Measurements from ENCODE around the gene RASGEF1C.
"Not testable (repeated sequence)": the region's sequence is repeated elsewhere in the genome, so short reads cannot be mapped to it uniquely, and the experiment has no call there.

RASGEF1C gene

DNA sequence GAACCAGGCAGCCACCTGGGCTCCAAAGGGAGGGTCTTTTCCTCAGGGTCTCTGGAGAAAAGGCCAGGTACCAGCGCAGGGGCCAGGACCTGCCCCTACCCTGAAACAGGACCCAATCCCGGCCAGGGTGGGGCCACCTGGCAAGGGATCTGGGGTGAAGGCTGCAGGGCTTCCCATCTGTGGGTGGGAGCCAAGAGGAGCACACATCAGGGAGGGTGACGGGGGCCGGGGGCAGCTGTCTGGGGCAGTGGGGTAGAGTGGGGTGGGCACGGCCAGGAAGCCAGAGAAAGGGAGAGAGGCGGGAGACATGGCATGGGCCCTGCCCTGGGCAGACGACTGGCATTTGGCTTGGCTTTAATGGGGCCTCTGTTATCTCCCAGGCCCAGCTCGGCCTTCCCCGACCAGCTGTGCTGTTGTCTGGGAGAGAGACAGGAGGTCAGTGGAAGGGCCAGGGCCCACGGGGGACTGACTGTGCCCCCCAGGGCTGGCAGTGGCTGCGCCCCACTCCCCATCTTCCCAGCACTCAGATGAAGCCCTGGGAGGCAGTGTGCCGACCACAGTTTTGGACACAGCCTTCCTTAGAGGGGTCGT is 80.2 kb downstream of the RASGEF1C start:
- no peak overlapping the region for H3K4me3 ChIP-seq (ENCODE audit: low read length)
- no peak for DNase-seq (ENCODE audit: low read depth, low spot score)
- 0 out of 2 replicates have a peak, but pooled peaks cover 1% of the 10 kb centered on the region for H3K4me1 ChIP-seq (ENCODE audit: control insufficient read depth, insufficient read depth, low read length)
- no CpG with 5 or more reads among the region's 13 CpGs for WGBS (ENCODE audit: insufficient coverage, insufficient read length)
- no peaks in the 10 kb centered on the region; the same call in 1 of the 2 replicates for H3K36me3 ChIP-seq (ENCODE audit: control insufficient read depth, insufficient read depth, low read length)
- no peaks in the 10 kb centered on the region for H3K27me3 ChIP-seq (ENCODE audit: control insufficient read depth, insufficient read depth, low read length)
- no peaks in the 10 kb centered on the region for H3K9me3 ChIP-seq (ENCODE audit: control insufficient read depth, insufficient read depth, low read length)
- no peak overlapping the region for H3K27ac ChIP-seq (ENCODE audit: low read length)

DNA sequence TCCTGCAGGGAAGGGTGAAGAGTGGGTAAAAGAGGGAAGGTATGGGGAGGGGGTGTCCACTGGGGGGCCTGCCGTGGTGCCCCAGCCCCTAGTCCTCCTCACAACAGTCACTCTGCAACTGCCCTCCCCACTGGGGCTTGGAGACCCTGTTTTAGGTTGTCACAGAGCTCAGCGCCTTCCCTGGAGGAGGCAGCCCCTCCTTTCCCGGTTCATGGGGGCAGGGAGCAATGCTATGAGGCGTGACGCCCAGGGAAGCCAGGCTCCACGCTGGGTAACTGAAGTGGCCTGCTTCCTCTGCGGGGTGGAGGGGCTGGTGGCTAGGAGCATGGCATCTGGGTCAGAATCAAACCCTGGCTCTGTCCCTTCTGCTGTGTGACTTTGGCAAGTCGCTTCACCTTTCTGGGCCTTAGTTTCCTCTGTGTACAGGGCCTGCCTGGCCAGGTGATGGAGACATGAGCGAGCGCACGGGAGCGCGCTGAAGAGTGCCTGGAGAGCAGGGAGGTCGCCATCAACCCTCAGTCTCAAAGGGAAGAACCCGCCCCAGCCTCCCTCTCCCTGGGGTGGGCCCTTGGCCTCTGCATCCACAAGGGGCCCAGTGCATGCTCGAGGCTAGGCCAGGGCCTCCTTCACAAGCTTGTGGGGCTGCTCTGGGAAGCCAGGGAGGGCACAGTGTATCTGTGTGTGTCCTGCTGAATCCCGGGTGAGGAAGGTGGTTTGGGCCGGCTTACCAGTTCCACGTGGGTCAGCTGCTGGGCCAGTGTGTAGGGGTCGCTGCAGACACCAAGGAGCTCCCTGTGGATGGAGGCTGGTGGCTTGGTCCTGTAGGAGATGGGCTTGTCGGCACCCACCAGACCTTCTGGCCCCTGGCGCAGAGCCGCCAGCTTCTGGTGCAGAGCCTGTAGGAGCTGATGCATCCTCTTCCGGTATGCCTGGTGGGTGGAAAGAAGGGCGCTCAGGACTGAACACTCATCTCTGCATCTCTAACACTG is 81.0 kb downstream of the RASGEF1C start:
- DNase-seq (ENCODE audit: low read depth, low spot score) = no peak
- no peak overlapping the region for H3K4me3 ChIP-seq (ENCODE audit: low read length)
- H3K27me3 ChIP-seq (ENCODE audit: control insufficient read depth, insufficient read depth, low read length) = no peaks in the 10 kb centered on the region
- WGBS (ENCODE audit: insufficient coverage, insufficient read length) = no CpG with 5 or more reads among the region's 25 CpGs
- H3K36me3 ChIP-seq (ENCODE audit: control insufficient read depth, insufficient read depth, low read length) = no peaks in the 10 kb centered on the region; the same call in 1 of the 2 replicates
- no peak overlapping the region for H3K27ac ChIP-seq (ENCODE audit: low read length)
- H3K9me3 ChIP-seq (ENCODE audit: control insufficient read depth, insufficient read depth, low read length) = no peaks in the 10 kb centered on the region
- 0 out of 2 replicates have a peak, but pooled peaks cover 1% of the 10 kb centered on the region for H3K4me1 ChIP-seq (ENCODE audit: control insufficient read depth, insufficient read depth, low read length)

DNA sequence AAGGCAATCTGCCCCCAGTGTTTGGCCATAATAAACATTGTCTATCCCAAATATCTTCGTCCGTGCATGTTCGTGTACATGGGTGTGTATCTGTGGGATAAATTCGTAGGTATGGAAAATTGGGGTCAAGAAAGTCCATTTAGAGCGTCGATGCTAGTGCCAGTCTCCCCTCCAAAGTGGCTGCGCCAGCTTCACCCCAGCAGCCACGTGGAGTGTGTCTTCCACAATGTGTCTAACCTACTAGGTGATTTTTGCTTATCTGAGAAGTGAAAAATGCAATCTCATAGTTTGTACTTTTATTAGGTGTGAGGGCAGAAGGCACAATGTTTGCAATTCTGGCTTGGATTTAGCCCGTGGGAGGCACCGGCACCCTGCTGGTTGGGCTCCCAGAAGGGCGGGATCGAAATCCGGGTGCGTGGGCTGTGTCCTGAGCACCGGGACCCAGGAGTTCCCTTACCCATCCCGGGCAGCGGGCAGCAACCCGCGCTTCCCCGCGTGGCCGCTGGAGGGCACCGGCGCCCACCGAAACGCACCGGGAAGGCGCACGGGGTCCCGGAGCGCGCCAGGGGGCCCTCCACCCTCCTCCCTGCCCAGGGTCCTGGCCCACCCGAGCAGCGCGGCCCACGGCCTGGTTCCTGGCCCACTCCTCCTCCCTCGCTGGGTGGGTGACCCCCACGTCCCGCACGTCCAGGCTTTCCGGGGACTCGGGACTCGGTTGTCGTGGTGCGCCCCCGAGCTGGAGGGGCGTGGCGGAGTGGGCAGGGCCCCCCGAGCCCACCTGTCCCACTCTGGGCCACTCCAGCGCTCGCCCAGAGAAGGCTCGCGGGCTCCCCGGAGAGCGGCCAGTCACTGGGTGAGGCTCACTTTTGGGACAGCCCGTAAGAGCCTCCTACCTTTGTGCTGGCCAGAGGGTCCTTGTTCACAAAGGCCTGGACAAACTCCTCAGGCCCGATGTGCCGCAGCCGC is 82.0 kb downstream of the RASGEF1C start:
- no peaks in the 10 kb centered on the region for H3K27me3 ChIP-seq (ENCODE audit: control insufficient read depth, insufficient read depth, low read length)
- H3K4me3 ChIP-seq (ENCODE audit: low read length) = peak overlapping the region; percentile 12; the same call in 1 of the 2 replicates
- WGBS (ENCODE audit: insufficient coverage, insufficient read length) = no CpG with 5 or more reads among the region's 59 CpGs
- H3K27ac ChIP-seq (ENCODE audit: low read length) = no peak overlapping the region
- no peaks in the 10 kb centered on the region; the same call in 1 of the 2 replicates for H3K36me3 ChIP-seq (ENCODE audit: control insufficient read depth, insufficient read depth, low read length)
- DNase-seq (ENCODE audit: low read depth, low spot score) = no peak
- no peaks in the 10 kb centered on the region for H3K9me3 ChIP-seq (ENCODE audit: control insufficient read depth, insufficient read depth, low read length)
- 0 out of 2 replicates have a peak, but pooled peaks cover 1% of the 10 kb centered on the region for H3K4me1 ChIP-seq (ENCODE audit: control insufficient read depth, insufficient read depth, low read length)

DNA sequence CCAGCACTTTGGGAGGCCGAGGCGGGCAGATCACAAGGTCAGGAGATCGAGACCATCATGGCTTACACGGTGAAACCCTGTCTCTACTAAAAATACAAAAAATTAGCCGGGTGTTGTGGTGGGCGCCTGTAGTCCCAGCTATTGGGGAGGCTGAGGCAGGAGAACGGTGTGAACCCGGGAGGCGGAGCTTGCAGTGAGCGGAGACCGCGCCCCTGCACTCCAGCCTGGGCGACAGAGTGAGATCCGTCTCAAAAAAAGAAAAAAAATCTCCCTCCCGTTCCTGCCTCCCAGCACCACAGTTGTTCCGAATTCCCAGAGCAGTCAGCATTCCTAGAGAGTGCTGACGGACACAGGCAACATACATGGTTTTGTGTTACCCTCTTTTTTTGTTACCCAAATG is 82.9 kb downstream of the RASGEF1C start:
- not testable (repeated sequence) for H3K9me3 ChIP-seq (ENCODE audit: control insufficient read depth, insufficient read depth, low read length); H3K36me3 ChIP-seq (ENCODE audit: control insufficient read depth, insufficient read depth, low read length); H3K4me1 ChIP-seq (ENCODE audit: control insufficient read depth, insufficient read depth, low read length); DNase-seq (ENCODE audit: low read depth, low spot score); H3K27me3 ChIP-seq (ENCODE audit: control insufficient read depth, insufficient read depth, low read length); H3K27ac ChIP-seq (ENCODE audit: low read length); H3K4me3 ChIP-seq (ENCODE audit: low read length)
- no CpG with 5 or more reads among the region's 17 CpGs for WGBS (ENCODE audit: insufficient coverage, insufficient read length)

DNA sequence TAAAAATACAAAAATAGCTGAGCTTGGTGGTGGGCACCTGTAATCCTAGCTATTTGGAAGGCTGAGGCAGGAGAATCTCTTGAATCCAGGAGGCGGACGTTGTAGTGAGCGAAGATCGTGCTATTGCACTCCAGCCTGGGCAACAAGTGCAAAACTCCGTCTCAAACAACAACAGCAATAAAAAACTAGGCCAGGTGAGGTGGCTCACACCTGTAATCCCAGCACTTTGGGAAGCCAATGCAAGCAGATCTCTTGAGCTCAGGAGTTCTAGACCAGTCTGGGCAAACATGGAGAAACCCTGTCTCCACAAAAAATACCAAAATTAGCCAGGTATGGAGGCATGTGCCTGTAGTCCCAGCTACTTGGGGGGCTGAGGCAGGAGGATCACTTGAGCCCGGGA is 84.3 kb downstream of the RASGEF1C start:
- not testable (repeated sequence) for H3K4me3 ChIP-seq (ENCODE audit: low read length); H3K9me3 ChIP-seq (ENCODE audit: control insufficient read depth, insufficient read depth, low read length); H3K27ac ChIP-seq (ENCODE audit: low read length); DNase-seq (ENCODE audit: low read depth, low spot score); H3K4me1 ChIP-seq (ENCODE audit: control insufficient read depth, insufficient read depth, low read length); H3K36me3 ChIP-seq (ENCODE audit: control insufficient read depth, insufficient read depth, low read length); H3K27me3 ChIP-seq (ENCODE audit: control insufficient read depth, insufficient read depth, low read length)
- no CpG with 5 or more reads among the region's 6 CpGs for WGBS (ENCODE audit: insufficient coverage, insufficient read length)

DNA sequence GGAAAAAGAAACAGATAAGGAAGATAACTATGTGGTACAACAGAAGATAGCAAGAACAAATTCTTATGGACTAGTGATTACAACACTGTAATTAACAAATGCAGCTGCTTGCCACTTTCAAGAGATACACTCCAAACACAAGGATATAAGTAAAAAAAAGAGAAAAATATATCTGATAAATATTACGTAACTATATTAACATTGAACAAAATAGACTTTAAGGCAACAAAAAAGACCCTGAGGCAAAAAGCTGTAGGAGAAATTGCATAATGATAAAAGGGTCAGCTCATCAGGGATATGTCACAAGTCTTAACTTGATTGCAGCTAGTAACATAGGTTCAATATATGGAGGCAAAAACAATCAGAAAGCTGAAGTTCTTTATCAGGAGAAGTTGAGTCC is 86.1 kb downstream of the RASGEF1C start:
- 0 out of 2 replicates have a peak, but pooled peaks cover 1% of the 10 kb centered on the region for H3K4me1 ChIP-seq (ENCODE audit: control insufficient read depth, insufficient read depth, low read length)
- H3K4me3 ChIP-seq (ENCODE audit: low read length) = no peak overlapping the region
- WGBS (ENCODE audit: insufficient coverage, insufficient read length) = no CpG with 5 or more reads among the region's 1 CpG

DNA sequence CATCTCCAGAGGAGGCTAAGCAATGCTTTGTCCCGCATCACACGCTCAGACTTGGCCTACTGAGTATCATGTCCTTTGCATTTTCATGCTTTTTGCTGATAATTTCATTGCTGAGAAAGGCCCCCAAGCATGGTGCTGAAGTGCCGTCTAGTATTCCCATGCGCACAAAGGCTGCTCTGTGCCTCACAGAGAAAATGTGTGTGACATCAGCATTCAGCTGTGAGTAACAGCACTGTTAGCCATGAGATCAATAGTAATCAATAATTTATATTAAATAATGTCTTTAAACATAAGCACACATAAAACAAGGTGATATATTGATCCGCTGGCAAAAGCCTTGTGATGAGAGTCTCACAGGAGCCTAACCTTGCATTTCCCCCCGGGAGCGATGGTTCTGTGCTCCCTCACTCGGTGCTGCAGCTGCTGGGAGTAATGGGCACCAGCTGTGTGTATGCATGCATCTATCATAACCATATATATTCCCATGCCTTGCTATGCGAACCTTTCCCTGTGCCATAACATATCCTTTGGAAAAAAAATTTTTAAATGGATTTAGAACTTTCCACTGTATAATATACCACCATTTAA is 87.1 kb downstream of the RASGEF1C start:
- Histone ChIP-seq H3K27ac (ENCODE audit: low read length) (no peak overlapping the region), H3K36me3 (ENCODE audit: control insufficient read depth, insufficient read depth, low read length) (no peaks in the 10 kb centered on the region), H3K4me3 (ENCODE audit: low read length) (no peak overlapping the region), H3K4me1 (ENCODE audit: control insufficient read depth, insufficient read depth, low read length) (no peaks in the 10 kb centered on the region), H3K27me3 (ENCODE audit: control insufficient read depth, insufficient read depth, low read length) (no peaks in the 10 kb centered on the region), H3K9me3 (ENCODE audit: control insufficient read depth, insufficient read depth, low read length) (no peaks in the 10 kb centered on the region)
- no peak for DNase-seq (ENCODE audit: low read depth, low spot score)
- no CpG with 5 or more reads among the region's 9 CpGs for WGBS (ENCODE audit: insufficient coverage, insufficient read length)

More for the DNA sequence above, 86.1 kb downstream of the RASGEF1C start:
- no peaks in the 10 kb centered on the region for H3K27me3 ChIP-seq (ENCODE audit: control insufficient read depth, insufficient read depth, low read length)
- no peaks in the 10 kb centered on the region; the same call in 1 of the 2 replicates for H3K36me3 ChIP-seq (ENCODE audit: control insufficient read depth, insufficient read depth, low read length)
- H3K27ac ChIP-seq (ENCODE audit: low read length) = no peak overlapping the region
- H3K9me3 ChIP-seq (ENCODE audit: control insufficient read depth, insufficient read depth, low read length) = no peaks in the 10 kb centered on the region
- no peak for DNase-seq (ENCODE audit: low read depth, low spot score)

DNA sequence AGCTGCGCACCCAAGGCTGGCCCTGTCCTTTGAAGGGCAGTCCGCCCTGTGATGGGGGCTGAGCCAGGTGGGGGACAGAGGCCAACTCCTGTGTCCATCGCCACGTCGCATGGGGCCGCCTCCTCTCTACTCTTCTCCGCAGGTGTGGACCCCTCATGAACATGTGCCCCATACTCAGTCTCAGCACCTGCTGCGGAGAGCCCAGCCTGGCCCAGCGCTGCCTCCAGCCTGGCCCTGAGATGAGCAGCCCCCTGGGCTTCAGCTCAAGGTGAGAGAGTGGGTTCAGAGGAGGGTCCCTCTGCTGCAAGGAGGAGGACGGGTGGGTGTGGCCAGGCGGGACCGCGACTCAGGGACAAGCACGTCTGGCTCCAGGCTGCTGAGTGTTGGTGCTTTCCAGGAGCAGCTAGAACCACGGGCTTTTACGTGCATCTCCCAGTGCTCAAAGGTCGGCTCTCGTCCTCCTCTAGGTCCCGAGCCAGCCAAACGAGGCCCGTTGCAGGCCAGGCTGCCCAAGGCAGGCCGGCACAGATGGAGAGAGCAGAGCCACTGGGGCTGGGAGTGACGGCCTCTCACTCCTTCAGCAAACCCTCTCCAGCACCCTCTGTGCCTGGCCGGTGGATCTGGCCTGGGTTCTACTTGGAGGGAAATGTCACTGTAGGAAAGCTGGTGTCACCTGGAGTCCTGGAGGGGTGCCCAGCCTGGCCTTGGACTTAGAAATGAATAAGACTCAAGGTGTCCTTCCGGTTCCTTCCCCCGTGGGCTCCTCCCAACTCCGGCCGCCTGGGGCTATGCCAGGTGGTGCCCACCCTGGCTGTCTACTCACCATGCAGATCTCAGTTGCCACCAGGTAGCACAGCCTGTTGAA is 88.5 kb downstream of the RASGEF1C start:
- DNase-seq (ENCODE audit: low read depth, low spot score) = no peak
- Histone ChIP-seq H3K9me3 (ENCODE audit: control insufficient read depth, insufficient read depth, low read length) (no peaks in the 10 kb centered on the region), H3K27ac (ENCODE audit: low read length) (no peak overlapping the region), H3K4me3 (ENCODE audit: low read length) (no peak overlapping the region), H3K27me3 (ENCODE audit: control insufficient read depth, insufficient read depth, low read length) (no peaks in the 10 kb centered on the region), H3K36me3 (ENCODE audit: control insufficient read depth, insufficient read depth, low read length) (no peaks in the 10 kb centered on the region), H3K4me1 (ENCODE audit: control insufficient read depth, insufficient read depth, low read length) (no peaks in the 10 kb centered on the region)
- WGBS (ENCODE audit: insufficient coverage, insufficient read length) = no CpG with 5 or more reads among the region's 28 CpGs

DNA sequence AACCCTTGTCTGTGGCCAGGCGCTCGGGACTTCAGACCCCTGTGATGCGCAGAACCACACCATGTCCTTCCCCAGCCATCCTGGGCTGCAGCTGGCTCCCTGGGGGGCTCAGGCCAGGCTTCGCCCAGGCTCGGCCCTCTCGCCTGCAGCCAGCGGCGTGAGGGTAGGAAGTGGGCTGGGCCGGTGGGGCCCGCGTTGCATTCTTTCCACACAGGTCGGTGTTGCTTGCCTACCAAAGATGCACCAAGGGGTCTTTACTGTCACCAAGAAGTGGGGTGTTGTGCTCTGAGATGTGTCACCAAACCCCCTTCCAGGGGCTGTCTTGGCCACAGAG is 89.1 kb downstream of the RASGEF1C start:
- Histone ChIP-seq H3K27me3 (ENCODE audit: control insufficient read depth, insufficient read depth, low read length) (no peaks in the 10 kb centered on the region), H3K36me3 (ENCODE audit: control insufficient read depth, insufficient read depth, low read length) (no peaks in the 10 kb centered on the region), H3K9me3 (ENCODE audit: control insufficient read depth, insufficient read depth, low read length) (no peaks in the 10 kb centered on the region), H3K4me1 (ENCODE audit: control insufficient read depth, insufficient read depth, low read length) (no peaks in the 10 kb centered on the region), H3K27ac (ENCODE audit: low read length) (no peak overlapping the region), H3K4me3 (ENCODE audit: low read length) (no peak overlapping the region)
- no peak for DNase-seq (ENCODE audit: low read depth, low spot score)
- WGBS (ENCODE audit: insufficient coverage, insufficient read length) = no CpG with 5 or more reads among the region's 12 CpGs

Data from iPS DF 6.9 (cell line).